Panc1 (cell line): ENCODE measurements around the gene CLSTN2. TPM values are rescaled to one million over a fixed set of nuclear protein-coding genes. Genes with fewer than 3 reads are reported as not detected.

Experiments
- ATAC-seq: fragments of 200-7000 bp; cut with Tn5 transposase; 2 replicates; pipeline ENCODE4 v1.9.1; 2020; ENCODE audit warnings: mild to moderate bottlenecking, moderate library complexity
- BruUV-seq: library from RNA; stranded (reverse); fragments of 400-500 nt; replicated peaks from 2 replicates; lab custom pipeline; 2021; lab: Mats Ljungman, UMichigan
- CTCF ChIA-PET: fragments of 300-600 bp; sonication (Branson Sonifier 250); formaldehyde crosslinking; loops from one replicate; lab custom pipeline; 2022; ENCODE audit warnings: antibody characterized with exemption; lab: Charles Lee
- POLR2A ChIA-PET: fragments of 300-600 bp; sonication (Branson Sonifier 250); formaldehyde crosslinking; loops from one replicate; lab custom pipeline; 2022; ENCODE audit warnings: antibody characterized with exemption; lab: Charles Lee
- DNase-seq: peaks from one replicate; pipeline ENCODE4 v3.0.0-alpha.2; 2010; ENCODE audit warnings: low read depth, low spot score
- H3K27ac ChIP-seq: 2 replicates; pipeline ENCODE4 v1.5.1; 2011; ENCODE audit warnings: mild to moderate bottlenecking, low read length, inconsistent platforms
- H3K27me3 ChIP-seq: fragments of 200-500 bp; sonication (Bioruptor generic); 2 replicates; pipeline ENCODE4 v1.6.0; 2014; ENCODE audit warnings: low read length, inconsistent platforms; ENCODE audit not compliant: control insufficient read depth, insufficient read depth
- H3K36me3 ChIP-seq: fragments of 200-500 bp; sonication (Bioruptor generic); 2 replicates; pipeline ENCODE4 v1.5.1; 2014; ENCODE audit warnings: inconsistent platforms, mild to moderate bottlenecking, low read length, moderate library complexity; ENCODE audit not compliant: control insufficient read depth, insufficient read depth
- H3K4me1 ChIP-seq: 2 replicates; pipeline ENCODE4 v1.5.1; 2011; ENCODE audit warnings: inconsistent platforms, mild to moderate bottlenecking, low read length, moderate library complexity; ENCODE audit not compliant: control insufficient read depth, insufficient read depth
- H3K4me3 ChIP-seq, 2 experiments: 2 replicates each; pipeline ENCODE4 v1.5.1; 2011 to 2012; ENCODE audit warnings: low read depth in 2 of 2, low read length in 2 of 2, mild to moderate bottlenecking in 2 of 2, inconsistent platforms in 1 of 2, moderate library complexity in 1 of 2
- H3K9me3 ChIP-seq: fragments of 200-500 bp; sonication (Bioruptor generic); 2 replicates; pipeline ENCODE4 v1.5.1; 2014; ENCODE audit warnings: low read depth, mild to moderate bottlenecking, inconsistent platforms, low read length, moderate library complexity; ENCODE audit not compliant: control insufficient read depth, insufficient read depth
- CTCF ChIP-seq: fragments of 450-650 bp; IDR thresholded peaks from 2 replicates; pipeline ENCODE4 v1.5.1; 2017; ENCODE audit warnings: mild to moderate bottlenecking
- POLR2AphosphoS5 ChIP-seq: IDR thresholded peaks from 2 replicates; pipeline ENCODE4 v1.6.1; 2012; ENCODE audit warnings: mild to moderate bottlenecking, low read depth, low read length, moderate library complexity
- REST ChIP-seq, 2 experiments: IDR thresholded peaks; 2 replicates each; pipeline ENCODE4 v1.6.1; 2011 to 2012; ENCODE audit warnings: low read depth in 2 of 2, control low read depth in 1 of 2, low read length in 1 of 2, mild to moderate bottlenecking in 1 of 2, moderate library complexity in 1 of 2; ENCODE audit not compliant: insufficient read depth in 1 of 2
- SIN3A ChIP-seq: IDR thresholded peaks from 2 replicates; pipeline ENCODE4 v1.6.1; 2012; ENCODE audit warnings: low read depth, mild to moderate bottlenecking, low read length, moderate library complexity, borderline replicate concordance; ENCODE audit not compliant: insufficient read depth
- TCF7L2 ChIP-seq: IDR thresholded peaks from 2 replicates; pipeline ENCODE4 v1.6.1; 2011; ENCODE audit warnings: mild to moderate bottlenecking, low read depth, low read length, inconsistent platforms
- in situ Hi-C: cut with HindIII; loops from 2 replicates; pipeline ENCODE4 v1.10.0; 2016; ENCODE audit warnings: low sequenced_read_pairs, low pct_unique_long_range_greater_than_20kb
- intact Hi-C: fragments of 100-400 bp; cut with micrococcal nuclease; formaldehyde crosslinking; loops from one replicate; pipeline ENCODE4 v1.10.0; 2022; ENCODE audit not compliant: unreplicated experiment
- total RNA-seq: library from RNA; stranded (reverse); gene quantifications from one replicate; pipeline ENCODE4 v1.2.1, GENCODE V29; 2021; ENCODE audit not compliant: unreplicated experiment

CLSTN2 gene
- total RNA-seq, 1 experiment from 2014 or later, result 0.03 TPM

DNA sequence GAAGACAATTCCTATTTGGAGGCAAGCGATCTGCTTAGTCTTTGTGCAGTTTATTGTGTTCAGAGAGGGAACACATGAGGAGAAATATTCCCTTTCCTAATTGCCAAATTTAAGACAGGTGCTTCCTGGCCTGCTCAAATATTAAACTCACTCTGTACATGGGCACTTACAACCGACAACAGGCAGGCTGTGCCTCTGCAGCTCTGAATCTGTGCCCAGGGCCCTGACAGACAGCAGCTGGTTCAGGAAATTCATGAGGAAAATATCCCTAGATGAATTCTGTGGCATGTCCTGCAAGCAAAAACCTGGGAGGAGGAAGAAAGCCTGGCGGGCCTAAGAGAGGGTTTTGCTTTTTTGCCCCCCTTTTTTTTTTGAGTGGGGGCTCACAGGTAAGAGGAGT, 573.6 kb downstream of the CLSTN2 start:
- ATAC-seq (no peak), DNase-seq (no peak)
- ChIA-PET POLR2A (interaction anchor here (0.6 to 0.7 kb wide), 2 partner anchors 144 to 221 kb away, joined by 3 read pairs; no protein-coding TSS in a partner anchor), CTCF (no interaction called here)
- Histone ChIP-seq H3K27ac (no peak overlapping the region), H3K4me3 (no peak overlapping the region), H3K36me3 (no peaks in the 10 kb centered on the region), H3K4me1 (no peaks in the 10 kb centered on the region), H3K27me3 (peaks cover 3% of the 10 kb centered on the region; the same call in 1 of the 2 replicates), H3K9me3 (no peaks in the 10 kb centered on the region)
- no TSS peak for BruUV-seq
- in situ Hi-C loops (no loop called here), intact Hi-C loops (no loop called here)
- TF ChIP-seq POLR2AphosphoS5, result no peak
- TF ChIP-seq REST (IDR thresholded peaks at IDR 0.05; ENCODE audit: insufficient read depth in 1 of 2, low read depth in 2 of 2, low read length in 1 of 2), result no peak
- no peak for TF ChIP-seq CTCF
- no peak for TF ChIP-seq SIN3A
- TF ChIP-seq TCF7L2, result no peak

GRCh38 chr3:140509534-140509933, 574.5 kb downstream of the CLSTN2 start:
- intact Hi-C loops, result no loop called here
- ATAC-seq (no peak), DNase-seq (no peak)
- ChIA-PET CTCF (no interaction called here), POLR2A (no interaction called here)
- Histone ChIP-seq H3K4me3 (no peak overlapping the region), H3K9me3 (no peaks in the 10 kb centered on the region), H3K27ac (no peak overlapping the region), H3K36me3 (no peaks in the 10 kb centered on the region), H3K4me1 (no peaks in the 10 kb centered on the region), H3K27me3 (peaks cover 3% of the 10 kb centered on the region; the same call in 1 of the 2 replicates)
- no TSS peak for BruUV-seq
- no peak for TF ChIP-seq TCF7L2
- TF ChIP-seq REST (IDR thresholded peaks at IDR 0.05; ENCODE audit: insufficient read depth in 1 of 2, low read depth in 2 of 2, low read length in 1 of 2), result no peak
- TF ChIP-seq CTCF, result no peak
- no peak for TF ChIP-seq POLR2AphosphoS5
- no peak for TF ChIP-seq SIN3A
- in situ Hi-C loops, result no loop called here
